ENCODE results near the gene ANGPTL4. TPM values are rescaled to one million over a fixed set of nuclear protein-coding genes. Genes with fewer than 3 reads are reported as not detected.

Gene ANGPTL4
- total and polyA plus RNA-seq, 7 donors: 10.7 to 235 (median 42.5) TPM

DNA sequence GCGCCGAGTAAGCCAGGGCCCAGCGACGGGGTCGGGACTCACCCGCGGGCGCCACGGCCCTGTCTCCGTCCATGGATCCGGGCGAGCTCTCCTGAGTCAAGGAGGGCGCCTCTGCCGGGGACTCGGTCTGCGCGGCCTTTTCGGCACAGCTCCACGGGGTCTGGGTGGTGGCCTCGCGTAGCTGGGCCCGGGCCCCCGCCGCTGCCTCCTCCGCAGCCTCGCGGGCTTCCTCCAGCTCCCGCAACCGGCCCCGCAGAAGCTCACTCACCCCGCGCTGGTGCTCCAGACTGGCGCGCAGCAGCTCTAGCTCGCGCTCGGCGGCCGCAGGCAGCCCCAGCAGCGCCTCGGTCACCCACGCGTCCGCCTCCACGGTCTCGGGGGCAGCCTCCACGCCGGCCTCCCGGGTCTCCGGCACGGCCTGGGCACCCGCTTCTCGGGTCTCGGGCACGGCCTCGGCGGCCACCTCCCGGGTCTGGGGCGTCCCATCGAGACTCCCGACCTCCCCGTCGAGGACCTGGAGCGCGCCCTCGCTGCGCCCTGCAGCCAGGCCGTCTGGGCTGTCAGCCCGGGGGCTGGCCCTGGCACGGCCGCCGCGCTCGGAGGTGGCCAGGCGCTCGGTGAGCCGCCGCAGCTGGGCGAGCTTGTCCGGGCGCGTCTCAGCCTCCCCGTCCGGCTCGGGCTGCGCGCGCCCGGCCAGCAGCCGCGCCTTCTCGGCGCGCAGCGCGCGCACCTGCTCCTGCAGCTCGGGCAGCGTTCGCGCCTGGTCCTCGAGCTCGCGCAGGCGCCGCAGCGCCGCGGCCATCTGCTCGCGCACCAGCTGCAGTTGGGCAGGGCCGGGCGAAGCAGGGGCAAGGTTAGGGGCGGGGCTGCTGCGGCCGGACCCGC, 29.3 kb upstream of the ANGPTL4 start:
- WGBS, 3 donors: 15 to 21% (median 20%) methylated on average over 84 to 117 of the region's 117 CpGs
- H3K27ac ChIP-seq: peak overlapping the region; percentile 41
- TF ChIP-seq CTCF (IDR thresholded peaks at IDR 0.05): no peak
- H3K27me3 ChIP-seq (ENCODE audit: insufficient read depth in 3 of 3, low read length in 2 of 3): peaks cover 0 to 51% (median 18%) of the 10 kb centered on the region in 3 donors
- H3K4me1 ChIP-seq: peaks cover 16% of the 10 kb centered on the region
- DNase-seq: peak in 1 of 2 donors; percentile 56
- peak overlapping the region; percentile 54 for H3K4me3 ChIP-seq
- no peaks in the 10 kb centered on the region for H3K36me3 ChIP-seq (ENCODE audit: insufficient read depth in 1 of 2, low read depth in 1 of 2)
- ATAC-seq: peak; percentile 27 to 84 (median 69)
- intact Hi-C loops (cut with DNase I): no loop called here
- no peaks in the 10 kb centered on the region for H3K9me3 ChIP-seq

GRCh38 chr19:8335343-8336071, 28.4 kb upstream of the ANGPTL4 start:
- ATAC-seq (peak in 2 of 4 donors; percentile 11 to 44), DNase-seq (peak in 1 of 2 donors; percentile 41)
- intact Hi-C loops (cut with DNase I): no loop called here
- 13 to 26% (median 16%) methylated on average over 34 to 79 of the region's 79 CpGs for WGBS, 3 donors
- Histone ChIP-seq H3K4me3 (peak overlapping the region; percentile 54), H3K4me1 (peaks cover 16% of the 10 kb centered on the region), H3K27ac (peak overlapping the region; percentile 36), H3K27me3 (ENCODE audit: insufficient read depth in 3 of 3, low read length in 2 of 3) (peaks cover 0 to 51% (median 18%) of the 10 kb centered on the region in 3 donors), H3K36me3 (ENCODE audit: insufficient read depth in 1 of 2, low read depth in 1 of 2) (no peaks in the 10 kb centered on the region), H3K9me3 (no peaks in the 10 kb centered on the region)
- TF ChIP-seq CTCF (IDR thresholded peaks at IDR 0.05): no peak

DNA sequence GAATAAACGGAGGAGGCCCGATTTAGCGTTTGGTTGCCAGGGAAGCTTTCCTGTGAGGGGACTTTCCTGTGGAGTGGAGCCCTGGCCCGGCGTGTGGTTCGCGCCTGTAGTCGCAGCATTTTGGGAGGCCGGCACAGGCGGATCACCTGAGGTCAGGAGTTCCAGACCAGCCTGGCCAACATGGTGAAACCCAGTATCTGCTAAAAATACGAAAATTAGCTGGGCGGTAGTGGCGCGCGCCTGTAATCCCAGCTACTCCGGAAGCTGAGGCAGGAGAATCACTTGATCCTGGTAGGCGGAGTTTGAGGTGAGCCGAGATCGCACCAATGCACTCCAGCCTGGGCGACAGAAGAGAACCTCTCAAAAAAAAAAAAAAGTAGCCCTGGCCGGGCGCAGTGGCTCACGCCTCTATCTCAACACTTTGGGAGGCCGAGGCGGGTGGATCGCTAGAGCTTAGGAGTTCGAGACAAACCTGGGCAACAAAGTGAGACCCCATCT, 27.8 kb upstream of the ANGPTL4 start:
- no peaks in the 10 kb centered on the region for H3K36me3 ChIP-seq (ENCODE audit: insufficient read depth in 1 of 2, low read depth in 1 of 2)
- H3K4me3 ChIP-seq: peak overlapping the region; percentile 11
- peaks cover 16% of the 10 kb centered on the region for H3K4me1 ChIP-seq
- DNase-seq: peak in 1 of 2 donors; percentile 44
- H3K27ac ChIP-seq: peak overlapping the region; percentile 36
- H3K27me3 ChIP-seq (ENCODE audit: insufficient read depth in 3 of 3, low read length in 2 of 3): peaks cover 0 to 51% (median 18%) of the 10 kb centered on the region in 3 donors
- TF ChIP-seq CTCF (IDR thresholded peaks at IDR 0.05): no peak
- intact Hi-C loops (cut with DNase I): no loop called here
- 32 to 34% (median 33%) methylated on average over 27 of the region's 27 CpGs for WGBS, 3 donors
- H3K9me3 ChIP-seq: no peaks in the 10 kb centered on the region
- ATAC-seq: peak in 1 of 4 donors; percentile 13

- DNase-seq: peak in 1 of 2 donors; percentile 9
- Histone ChIP-seq H3K9me3 (no peaks in the 10 kb centered on the region), H3K36me3 (ENCODE audit: insufficient read depth in 1 of 2, low read depth in 1 of 2) (no peaks in the 10 kb centered on the region), H3K27me3 (ENCODE audit: insufficient read depth in 3 of 3, low read length in 2 of 3) (peaks cover 0 to 51% (median 18%) of the 10 kb centered on the region in 3 donors), H3K27ac (peak overlapping the region; percentile 23), H3K4me1 (peaks cover 16% of the 10 kb centered on the region), H3K4me3 (peak overlapping the region; percentile 11)
- no peak for TF ChIP-seq CTCF (IDR thresholded peaks at IDR 0.05)
- intact Hi-C loops (cut with DNase I): no loop called here
- ATAC-seq: no peak
- WGBS, 3 donors: 42 to 62% (median 55%) methylated on average over 8 of the region's 8 CpGs
Observed at GRCh38 chr19:8336660-8337059, 27.3 kb upstream of the ANGPTL4 start.
